WTC11 (cell line): ENCODE results near the gene TTC39A. TPM values are rescaled to one million over a fixed set of nuclear protein-coding genes. Genes with fewer than 3 reads are reported as not detected.

Source experiments
- ATAC-seq: fragments of 200-7000 bp; cut with Tn5 transposase; 2 replicates; pipeline ENCODE4 v1.10.0; 2021; ENCODE audit warnings: mild to moderate bottlenecking, moderate library complexity
- CTCF ChIA-PET: fragments of 300-600 bp; sonication (Branson Sonifier 250); formaldehyde crosslinking; loops from one replicate; lab custom pipeline; 2021; ENCODE audit warnings: antibody characterized with exemption; lab: Charles Lee
- POLR2A ChIA-PET: fragments of 350-600 bp; sonication (Branson Sonifier 250); formaldehyde crosslinking; loops from one replicate; lab custom pipeline; 2021; ENCODE audit warnings: antibody characterized with exemption; lab: Charles Lee
- DNase-seq: peaks from one replicate; pipeline ENCODE4 v3.0.0; 2021; ENCODE audit warnings: low spot score
- H3K27ac Mint-ChIP-seq: 2 replicates; pipeline ENCODE4 v1.8.0; 2021; ENCODE audit warnings: mixed read lengths
- H3K27me3 Mint-ChIP-seq: 2 replicates; pipeline ENCODE4 v1.8.0; 2021; ENCODE audit warnings: low read depth, mild to moderate bottlenecking, moderate library complexity, mixed read lengths
- H3K36me3 Mint-ChIP-seq: 2 replicates; pipeline ENCODE4 v1.8.0; 2021; ENCODE audit warnings: mixed read lengths
- H3K4me1 Mint-ChIP-seq: 2 replicates; pipeline ENCODE4 v1.8.0; 2022; ENCODE audit warnings: mixed read lengths
- H3K4me3 Mint-ChIP-seq: 2 replicates; pipeline ENCODE4 v1.8.0; 2021; ENCODE audit warnings: mild to moderate bottlenecking, moderate library complexity, mixed read lengths
- H3K9me3 Mint-ChIP-seq: 2 replicates; pipeline ENCODE4 v1.8.0; 2021; ENCODE audit warnings: mixed read lengths
- AFF4 ChIP-seq: sonication (generic); formaldehyde crosslinking; IDR thresholded peaks from 2 replicates; pipeline ENCODE4 v1.8.1; 2023; ENCODE audit warnings: mild to moderate bottlenecking, missing genetic modification reagents, borderline replicate concordance
- AR ChIP-seq: fragments of 250-450 bp; sonication (Bioruptor Pico); IDR thresholded peaks from 2 replicates; pipeline ENCODE4 v1.9.0; 2021; ENCODE audit warnings: mild to moderate bottlenecking
- ATF2 ChIP-seq: sonication (generic); formaldehyde crosslinking; IDR thresholded peaks from 2 replicates; pipeline ENCODE4 v1.8.1; 2022; ENCODE audit warnings: low read depth, missing genetic modification reagents, borderline replicate concordance
- CREM ChIP-seq: sonication (generic); formaldehyde crosslinking; IDR thresholded peaks from 2 replicates; pipeline ENCODE4 v1.8.1; 2022; ENCODE audit warnings: mild to moderate bottlenecking, missing genetic modification reagents, moderate library complexity
- E2F1 ChIP-seq: sonication (generic); formaldehyde crosslinking; IDR thresholded peaks from 2 replicates; pipeline ENCODE4 v1.8.0; 2022; ENCODE audit warnings: mild to moderate bottlenecking, missing genetic modification reagents
- ELF4 ChIP-seq: sonication (generic); formaldehyde crosslinking; IDR thresholded peaks from 2 replicates; pipeline ENCODE4 v1.8.1; 2022; ENCODE audit warnings: low read depth, mild to moderate bottlenecking, moderate library complexity, missing genetic modification reagents
- EMX1 ChIP-seq: fragments of 250-450 bp; sonication (Bioruptor Pico); IDR thresholded peaks from 2 replicates; pipeline ENCODE4 v1.8.0; 2021; ENCODE audit warnings: mild to moderate bottlenecking
- GRHL2 ChIP-seq: fragments of 250-450 bp; sonication (Bioruptor Pico); IDR thresholded peaks from 2 replicates; pipeline ENCODE4 v1.8.0; 2022; ENCODE audit warnings: mild to moderate bottlenecking, moderate library complexity; ENCODE audit not compliant: insufficient replicate concordance, severe bottlenecking
- GTF2I ChIP-seq: fragments of 250-450 bp; sonication (Bioruptor Pico); conservative IDR thresholded peaks from 2 replicates; pipeline ENCODE4 v1.4.0; 2021; ENCODE audit warnings: mild to moderate bottlenecking
- JAZF1 ChIP-seq: fragments of 250-450 bp; sonication (Bioruptor Pico); IDR thresholded peaks from 2 replicates; pipeline ENCODE4 v1.9.0; 2021; ENCODE audit warnings: moderate library complexity, mild to moderate bottlenecking, inconsistent platforms
- KAT7 ChIP-seq: sonication (generic); formaldehyde crosslinking; IDR thresholded peaks from 2 replicates; pipeline ENCODE4 v1.8.1; 2023; ENCODE audit warnings: missing genetic modification reagents, mild to moderate bottlenecking, borderline replicate concordance
- MLX ChIP-seq: sonication (generic); formaldehyde crosslinking; IDR thresholded peaks from 2 replicates; pipeline ENCODE4 v1.8.1; 2023; ENCODE audit warnings: mild to moderate bottlenecking, missing genetic modification reagents, moderate library complexity
- MXD4 ChIP-seq: fragments of 250-450 bp; sonication (Bioruptor Pico); IDR thresholded peaks from 2 replicates; pipeline ENCODE4 v1.8.0; 2021; ENCODE audit warnings: mild to moderate bottlenecking, moderate library complexity, borderline replicate concordance
- MYBL2 ChIP-seq: sonication (generic); formaldehyde crosslinking; IDR thresholded peaks from 2 replicates; pipeline ENCODE4 v1.8.1; 2023; ENCODE audit warnings: mild to moderate bottlenecking, moderate library complexity, missing genetic modification reagents
- OVOL2 ChIP-seq: fragments of 250-450 bp; sonication (Bioruptor Pico); IDR thresholded peaks from 2 replicates; pipeline ENCODE4 v1.9.0; 2021; ENCODE audit warnings: mild to moderate bottlenecking, borderline replicate concordance
- RORB ChIP-seq: fragments of 250-450 bp; sonication (Bioruptor Pico); IDR thresholded peaks from 2 replicates; pipeline ENCODE4 v1.9.0; 2021; ENCODE audit warnings: mild to moderate bottlenecking
- SOX15 ChIP-seq: fragments of 250-450 bp; sonication (Bioruptor Pico); IDR thresholded peaks from 2 replicates; pipeline ENCODE4 v1.9.0; 2021; ENCODE audit warnings: mild to moderate bottlenecking
- TEAD1 ChIP-seq: sonication (generic); formaldehyde crosslinking; IDR thresholded peaks from 2 replicates; pipeline ENCODE4 v1.8.0; 2022; ENCODE audit warnings: mild to moderate bottlenecking, missing genetic modification reagents
- ZNF138 ChIP-seq: sonication (generic); formaldehyde crosslinking; conservative IDR thresholded peaks from 2 replicates; pipeline ENCODE4 v1.8.1; 2022; ENCODE audit warnings: mild to moderate bottlenecking, moderate library complexity, missing genetic modification reagents
- ZNF396 ChIP-seq: fragments of 250-450 bp; sonication (Bioruptor Pico); IDR thresholded peaks from 2 replicates; pipeline ENCODE4 v1.8.0; 2021; ENCODE audit warnings: mild to moderate bottlenecking, moderate library complexity, borderline replicate concordance
- ZNF512 ChIP-seq: sonication (generic); formaldehyde crosslinking; IDR thresholded peaks from 2 replicates; pipeline ENCODE4 v1.8.1; 2022; ENCODE audit warnings: missing genetic modification reagents, borderline replicate concordance
- ZSCAN18 ChIP-seq: fragments of 250-450 bp; sonication (Bioruptor Pico); IDR thresholded peaks from 2 replicates; pipeline ENCODE4 v2.1.2; 2022; ENCODE audit warnings: mild to moderate bottlenecking, moderate library complexity
- total RNA-seq: library from RNA; stranded (reverse); gene quantifications from 3 replicates; pipeline ENCODE4 v1.2.3, GENCODE V29; 2021

TTC39A gene
- total RNA-seq, 1 experiment from 2014 or later = 3.4 TPM

GRCh38 chr1:51324251-51325010, 5.9 kb downstream of the TTC39A start:
- no peak for DNase-seq
- ATAC-seq = no peak
- Mint-ChIP-seq H3K27me3 (peaks cover 7% of the 10 kb centered on the region), H3K9me3 (no peaks in the 10 kb centered on the region), H3K4me1 (0 out of 2 replicates have a peak, but pooled peaks cover 4% of the 10 kb centered on the region), H3K36me3 (no peaks in the 10 kb centered on the region), H3K4me3 (no peak overlapping the region), H3K27ac (no peak overlapping the region)
- TF ChIP-seq MXD4 (CRISPR knock-in tag) (no peak), ZNF396 (no peak), OVOL2 (CRISPR knock-in tag) (no peak), E2F1 (CRISPR knock-in tag) (no peak), CREM (no peak), RORB (CRISPR knock-in tag) (no peak), ATF2 (no peak), ELF4 (CRISPR knock-in tag) (no peak), JAZF1 (CRISPR knock-in tag) (no peak), KAT7 (CRISPR knock-in tag) (no peak), MLX (CRISPR knock-in tag) (no peak), ZSCAN18 (no peak), MYBL2 (CRISPR knock-in tag) (no peak), AR (CRISPR knock-in tag) (no peak), ZNF138 (no peak), ZNF512 (CRISPR knock-in tag) (no peak)
- POLR2A ChIA-PET = no interaction called here
- CTCF ChIA-PET = no interaction called here

GRCh38 chr1:51323778-51324177, 6.6 kb downstream of the TTC39A start:
- peaks cover under 1% of the 10 kb centered on the region for H3K27me3 Mint-ChIP-seq

More at GRCh38 chr1:51323778-51324177, 6.6 kb downstream of the TTC39A start:
- ATAC-seq (no peak), DNase-seq (no peak)
- Mint-ChIP-seq H3K27ac (no peak overlapping the region), H3K36me3 (no peaks in the 10 kb centered on the region), H3K4me3 (no peak overlapping the region), H3K9me3 (no peaks in the 10 kb centered on the region), H3K4me1 (0 out of 2 replicates have a peak, but pooled peaks cover 4% of the 10 kb centered on the region)
- no peak for TF ChIP-seq TEAD1
- TF ChIP-seq SOX15 (CRISPR knock-in tag) = no peak
- TF ChIP-seq GRHL2 (CRISPR knock-in tag) = no peak
- TF ChIP-seq AFF4 (CRISPR knock-in tag) = no peak
- no peak for TF ChIP-seq GTF2I
- TF ChIP-seq EMX1 (CRISPR knock-in tag) = no peak
- ChIA-PET CTCF (no interaction called here), POLR2A (no interaction called here)
